GM18861 (cell line): Measurements from ENCODE around the gene F11.
"Not testable (repeated sequence)": the region's sequence is repeated elsewhere in the genome, so short reads cannot be mapped to it uniquely, and the experiment has no call there.

Source experiments
- ATAC-seq: cut with Tn5 transposase; IDR thresholded peaks from one replicate; pipeline ENCODE4 v1.9.1; 2021; ENCODE audit not compliant: unreplicated experiment

The F11 gene

GRCh38 chr4:186265683-186266652, at the start of gene F11:
Gene F11, plus strand, starts transcription at chr4:186266189. Its CDS starts 948 bp downstream, at chr4:186267137.
- no peak for ATAC-seq

DNA sequence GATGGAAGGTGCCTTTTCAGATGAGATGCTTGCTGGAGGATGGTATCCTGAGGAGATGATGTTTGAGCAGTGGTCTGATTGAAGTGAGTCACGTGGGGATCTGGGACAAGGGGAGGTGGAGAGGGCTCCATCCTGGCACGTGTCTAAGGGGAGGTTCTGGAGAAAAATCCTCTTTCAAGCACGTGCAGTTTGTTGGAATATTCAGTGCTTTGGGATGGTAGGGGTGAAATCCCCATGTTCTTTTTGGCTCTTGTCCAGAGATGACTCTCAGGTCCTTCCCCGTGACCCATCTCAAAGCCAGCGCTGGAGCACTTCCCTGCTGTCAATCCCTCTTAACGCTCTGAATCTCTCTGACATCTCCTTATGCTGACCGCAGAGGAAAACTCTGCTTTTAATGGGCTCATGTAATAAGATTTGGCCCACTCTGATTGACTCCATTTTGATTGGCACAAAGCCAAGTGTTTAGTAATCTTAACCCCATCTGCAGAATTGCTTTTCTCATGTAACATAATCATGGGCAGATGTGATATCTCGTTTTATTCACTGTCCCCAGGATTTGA, 49.4 kb upstream of the F11 start:
- ATAC-seq = no peak

DNA sequence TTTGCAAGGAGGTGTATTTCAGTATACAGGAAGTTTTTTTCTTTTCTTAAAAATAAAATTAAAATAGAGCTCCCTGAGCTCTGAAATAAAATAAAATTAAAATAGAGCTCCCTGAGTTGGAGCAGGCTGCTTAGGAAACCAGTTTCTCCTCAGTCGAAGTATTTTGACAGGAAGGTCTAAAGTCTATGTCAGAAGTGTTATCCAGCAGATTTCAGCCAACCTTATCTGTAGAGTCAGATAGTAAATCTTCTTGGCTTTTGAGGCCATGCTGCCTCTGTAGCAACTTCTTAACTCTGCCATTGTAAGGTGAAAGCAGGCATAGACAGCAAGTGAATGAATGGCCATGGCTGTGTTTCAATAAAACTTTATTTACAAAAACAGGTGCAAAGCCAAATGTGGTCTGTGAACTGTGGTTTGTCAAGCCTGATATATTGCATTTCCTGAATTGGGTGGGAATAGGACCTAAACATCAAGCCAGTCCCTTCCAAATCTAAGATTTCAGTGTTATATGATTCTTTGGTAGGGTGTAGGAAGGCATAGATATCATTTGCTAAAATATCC, 48.2 kb upstream of the F11 start:
- no peak for ATAC-seq

GRCh38 chr4:186221624-186222023, 44.4 kb upstream of the F11 start:
- ATAC-seq = no peak

DNA sequence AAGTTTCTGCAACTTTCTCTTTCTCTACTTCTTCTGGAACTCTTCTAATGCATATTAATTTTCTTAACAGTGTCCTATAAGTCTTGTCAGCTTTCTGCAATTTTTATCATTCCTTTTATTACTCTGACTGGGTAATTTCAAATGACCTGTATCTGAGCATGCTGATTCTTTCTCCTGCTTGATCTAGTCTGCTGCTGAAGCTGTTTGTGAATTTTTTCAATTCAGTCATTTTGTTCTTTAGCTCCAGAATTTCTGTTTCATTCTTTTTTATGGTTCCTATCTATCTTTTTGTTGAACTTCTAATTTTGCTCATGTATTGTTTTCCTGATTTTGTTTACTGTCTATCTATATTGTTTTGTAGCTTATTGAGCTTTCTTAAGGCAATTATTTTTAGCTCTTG, 40.1 kb upstream of the F11 start:
- ATAC-seq = no peak

DNA sequence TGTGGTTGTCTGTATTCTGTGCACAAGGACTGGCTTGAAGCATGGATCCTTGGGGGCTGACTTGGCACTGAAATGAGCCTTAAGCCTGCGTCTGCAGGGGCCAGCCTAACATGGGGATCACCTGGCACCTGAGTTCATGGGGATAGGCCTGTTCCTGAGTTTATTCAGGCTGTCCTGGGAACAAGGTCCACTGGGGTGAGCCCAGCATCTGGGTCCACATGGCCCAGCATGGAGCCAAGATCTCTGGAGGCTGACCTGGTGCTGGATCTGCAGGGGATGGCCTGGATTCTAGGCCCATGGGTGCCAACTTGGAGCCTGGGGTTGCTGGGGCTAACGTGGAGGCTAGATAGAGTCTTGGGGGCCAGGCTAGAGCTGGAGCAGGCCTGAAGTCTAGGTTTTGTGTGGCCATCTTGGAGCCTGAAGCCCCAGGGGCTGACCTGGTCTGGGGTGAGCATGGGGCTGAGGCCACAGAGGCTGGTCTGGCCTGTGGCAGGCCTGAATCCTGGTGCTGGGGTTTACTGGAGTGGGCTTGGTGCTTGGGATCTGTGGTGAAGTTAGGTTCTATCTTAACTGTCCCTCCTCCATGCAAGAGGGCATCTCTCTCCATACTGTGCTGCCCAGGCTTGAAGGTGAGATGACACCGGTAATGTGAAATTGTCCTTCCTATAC, 39.3 kb upstream of the F11 start:
- ATAC-seq = no peak

- ATAC-seq = no peak
These were observed 38.8 kb upstream of the F11 start, which contains the start of gene KLKB1 for GRCh38 chr4:186227221-186227620. Gene KLKB1, plus strand, starts transcription at chr4:186227507. Its CDS starts 689 bp downstream, at chr4:186228196.

GRCh38 chr4:186227744-186228513, 38.1 kb upstream of the F11 start:
- ATAC-seq = no peak

- no peak for ATAC-seq
These were observed 37.5 kb upstream of the F11 start for GRCh38 chr4:186228514-186228894.

GRCh38 chr4:186234367-186234766, 31.6 kb upstream of the F11 start:
- no peak for ATAC-seq

GRCh38 chr4:186236126-186236525, 29.9 kb upstream of the F11 start:
- ATAC-seq = no peak

DNA sequence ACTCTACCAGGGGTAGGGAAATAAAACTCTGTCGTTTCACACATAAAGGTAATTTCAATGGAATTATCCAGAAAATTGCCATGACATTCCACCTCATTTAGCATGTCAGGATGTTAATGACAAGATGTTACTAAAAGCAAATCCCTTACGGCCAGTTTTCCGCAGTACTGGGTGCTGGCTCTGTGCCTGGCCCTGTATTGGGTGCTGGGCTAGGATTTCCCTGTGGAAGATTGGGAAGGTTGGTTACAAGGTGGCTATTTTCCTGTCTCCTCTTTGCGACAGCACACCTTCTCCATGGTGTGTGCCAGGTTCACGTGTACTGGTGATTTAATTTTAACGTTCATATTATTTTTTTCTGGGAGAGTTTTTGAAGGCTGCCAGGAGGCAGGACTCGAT, 25.5 kb upstream of the F11 start:
- ATAC-seq = no peak

GRCh38 chr4:186240848-186241491, 25.0 kb upstream of the F11 start:
- ATAC-seq = no peak

- no peak for ATAC-seq
These were observed 24.4 kb upstream of the F11 start for GRCh38 chr4:186241616-186242015.

DNA sequence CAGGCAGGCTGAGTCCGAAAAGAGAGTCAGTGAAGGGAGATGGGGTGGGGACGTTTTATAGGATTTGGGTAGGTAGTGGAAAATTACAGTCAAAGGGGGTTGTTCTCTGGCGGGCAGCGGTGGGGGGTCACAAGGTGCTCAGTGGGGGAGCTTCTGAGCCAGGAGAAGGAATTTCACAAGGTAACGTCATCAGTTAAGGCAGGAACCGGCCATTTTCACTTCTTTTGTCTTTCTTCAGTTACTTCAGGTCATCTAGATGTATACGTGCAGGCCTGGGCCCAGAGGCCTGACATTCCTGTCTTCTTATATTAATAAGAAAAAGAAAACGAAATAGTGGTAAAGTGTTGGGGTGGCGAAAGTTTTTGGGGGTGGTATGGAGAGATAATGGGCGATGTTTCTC, 24.0 kb upstream of the F11 start:
- not testable (repeated sequence) for ATAC-seq

- ATAC-seq = no peak
These were observed 22.7 kb upstream of the F11 start for GRCh38 chr4:186243331-186243730.

DNA sequence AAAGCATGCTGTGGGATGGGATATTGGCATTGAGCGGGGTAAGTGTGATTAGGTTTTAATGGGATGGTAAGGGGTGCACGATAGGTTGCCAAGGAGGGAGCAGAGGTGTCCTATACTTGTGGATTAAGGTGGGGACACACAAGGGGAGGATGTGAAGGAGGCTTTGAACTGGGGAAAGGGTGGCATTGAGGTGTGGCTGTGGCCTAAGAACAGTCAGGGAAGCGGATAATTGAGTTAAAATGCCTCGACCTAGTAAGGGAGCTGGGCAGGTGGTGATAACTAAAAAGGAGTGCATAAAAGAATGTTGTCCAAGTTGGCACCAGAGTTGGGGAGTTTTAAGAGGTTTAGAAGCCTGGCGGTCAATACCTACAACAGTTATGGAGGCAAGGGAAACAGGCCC, 21.2 kb upstream of the F11 start:
- no peak for ATAC-seq

DNA sequence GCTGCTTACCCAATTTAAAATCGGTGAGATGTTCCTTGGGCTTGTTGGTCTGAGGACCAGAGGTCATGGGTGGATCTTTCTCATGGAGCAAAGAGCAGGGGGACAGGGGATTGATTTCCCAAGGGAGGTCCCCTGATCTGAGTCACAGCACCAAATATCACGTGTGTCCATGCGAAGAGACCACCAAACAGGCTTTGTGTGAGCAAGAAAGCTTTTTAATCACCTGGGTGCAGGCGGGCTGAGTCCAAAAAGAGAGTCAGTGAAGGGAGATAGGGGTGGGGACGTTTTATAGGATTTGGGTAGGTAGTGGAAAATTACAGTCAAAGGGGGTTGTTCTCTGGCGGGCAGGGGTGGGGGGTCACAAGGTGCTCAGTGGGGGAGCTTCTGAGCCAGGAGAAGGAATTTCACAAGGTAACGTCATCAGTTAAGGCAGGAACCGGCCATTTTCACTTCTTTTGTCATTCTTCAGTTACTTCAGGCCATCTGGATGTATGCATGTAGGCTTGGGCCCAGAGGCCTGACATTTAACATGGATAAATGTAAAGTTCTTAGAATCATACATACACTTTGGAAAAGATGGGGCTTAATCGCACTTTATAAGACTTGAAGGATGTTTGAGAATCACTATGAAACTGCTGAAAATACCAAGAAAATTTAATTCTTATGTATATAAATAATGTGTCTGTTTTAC, 18.8 kb upstream of the F11 start:
- ATAC-seq = not testable (repeated sequence)

DNA sequence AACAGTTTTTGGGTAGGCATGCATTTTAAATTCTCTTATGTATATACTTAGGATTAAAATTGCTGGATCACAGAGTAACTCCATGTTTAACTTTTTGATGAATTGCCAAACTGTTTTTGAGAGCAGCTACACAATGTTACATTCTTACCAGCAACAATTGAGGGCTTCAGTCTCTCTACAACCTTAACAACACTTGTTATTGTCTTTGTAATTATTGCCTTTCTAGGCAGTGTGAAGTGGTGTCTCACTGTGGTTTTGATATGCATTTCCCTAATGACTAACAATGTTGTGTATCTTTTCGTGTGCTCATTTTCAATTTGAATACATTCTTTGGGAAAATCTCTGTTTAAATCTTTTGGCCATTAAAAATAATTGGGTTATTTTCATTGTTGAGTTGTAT, 17.3 kb upstream of the F11 start:
- ATAC-seq = no peak
